ENCODE measurements around the gene CALML4.

DNA sequence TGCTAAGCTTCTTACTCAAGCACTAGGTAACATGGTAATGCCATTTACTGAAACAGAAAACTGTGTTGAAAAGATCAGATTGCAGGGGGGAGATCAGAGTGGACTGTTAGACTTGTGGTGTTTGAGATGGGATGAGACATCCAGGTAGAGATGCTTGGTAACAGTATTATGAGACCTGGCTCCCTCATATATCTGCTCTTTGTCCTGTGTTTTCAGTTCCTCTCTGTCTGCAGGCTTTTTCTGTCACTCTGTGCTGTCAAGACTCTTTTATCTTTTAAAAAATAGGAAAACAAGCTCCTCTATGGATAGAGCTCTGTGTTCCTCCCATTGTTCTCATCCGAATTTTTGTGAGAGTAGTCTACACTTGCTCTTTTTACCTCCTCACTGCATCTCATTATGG, 48.1 kb downstream of the CALML4 start:
- no peak for TF ChIP-seq EZH2 (IDR thresholded peaks at IDR 0.05; ENCODE audit: borderline replicate concordance, low read length)
- no peak for TF ChIP-seq CTCF (IDR thresholded peaks at IDR 0.05; ENCODE audit: low read length)

Measured in OCI-LY1 (cell line).